K562 (cell line): ENCODE data around the gene SELENOF. TPM values are rescaled to one million over a fixed set of nuclear protein-coding genes. Genes with fewer than 3 reads are reported as not detected.
A peak's percentile ranks its signal among the peaks of the same experiment; 100 is the strongest.

Experiments used
- ATAC-seq: fragments of 200-7000 bp; cut with Tn5 transposase; 3 replicates; pipeline ENCODE4 v1.9.1; 2020; ENCODE audit warnings: moderate library complexity
- BruUV-seq: library from RNA; stranded (reverse); fragments of 400-500 nt; replicated peaks from 2 replicates; lab custom pipeline; 2021; lab: Mats Ljungman, UMichigan
- CTCF ChIA-PET: fragments of 300-600 bp; formaldehyde crosslinking; extraction: SDS; loops from one replicate; lab custom pipeline; 2021; ENCODE audit warnings: low intra/inter-chr PET ratio; lab: Yijun Ruan, JAX
- POLR2A ChIA-PET: fragments of 300-600, 350-650 bp; sonication (Branson Sonifier 250); formaldehyde crosslinking; extraction: SDS; loops from one replicate; lab custom pipeline; 2021; ENCODE audit warnings: antibody characterized with exemption, inconsistent platforms; lab: Yijun Ruan, JAX
- DNase-seq, 4 experiments: peaks; one replicate each; pipeline versions ENCODE4 v3.0.0 to v3.0.0-alpha.2; 2011 to 2018; ENCODE audit warnings: low spot score in 3 of 4, mixed read lengths in 3 of 4; ENCODE audit errors: extremely low read depth in 1 of 4
- FAIRE-seq: peaks from 2 replicates; lab custom pipeline; 2011; peaks lifted over from hg19 to GRCh38; lab: Jason Lieb, UNC
- H2AFZ ChIP-seq: 2 replicates; pipeline ENCODE4 v1.6.0; 2011; ENCODE audit warnings: low read depth, low read length, control low read depth, inconsistent platforms
- H3K27ac ChIP-seq: fragments of 200-600 bp; 3 replicates; pipeline ENCODE4 v1.8.0; 2011; ENCODE audit warnings: low read depth, mild to moderate bottlenecking, control low read depth, inconsistent platforms, low read length, moderate library complexity, mixed read lengths; ENCODE audit errors: extremely low read depth
- H3K27me3 ChIP-seq, 2 experiments: fragments of 300-600 bp in 1 of 2; 2 replicates in 1 of 2; 3 replicates in 1 of 2; pipeline versions ENCODE4 v1.6.0 to v1.8.0; 2011; ENCODE audit warnings: inconsistent platforms in 2 of 2, low read length in 2 of 2, mild to moderate bottlenecking in 1 of 2, mixed read lengths in 1 of 2, moderate library complexity in 1 of 2; ENCODE audit not compliant: control insufficient read depth in 2 of 2, insufficient read depth in 2 of 2
- H3K36me3 ChIP-seq: fragments of 300-600 bp; 3 replicates; pipeline ENCODE4 v1.8.0; 2011; ENCODE audit warnings: mild to moderate bottlenecking, low read length, inconsistent platforms; ENCODE audit not compliant: control insufficient read depth, insufficient read depth
- H3K4me1 ChIP-seq, 2 experiments: fragments of 200-600 bp in 1 of 2; replicated peaks in 1 of 2; 2 replicates in 1 of 2; 3 replicates in 1 of 2; pipeline versions ENCODE4 v1.5.1 to v1.8.0; 2011; ENCODE audit warnings: inconsistent platforms in 2 of 2, low read length in 2 of 2, mild to moderate bottlenecking in 1 of 2, mixed read lengths in 1 of 2, moderate library complexity in 1 of 2; ENCODE audit not compliant: control insufficient read depth in 2 of 2, insufficient read depth in 2 of 2
- H3K4me2 ChIP-seq: 2 replicates; pipeline ENCODE4 v1.6.1; 2011; ENCODE audit warnings: low read length, control low read depth, inconsistent platforms, mixed read lengths; ENCODE audit not compliant: insufficient read depth
- H3K4me3 ChIP-seq: fragments of 200-600 bp; sonication (generic), shearing (Covaris generic); 2 replicates; pipeline ENCODE4 v1.5.1; 2016; ENCODE audit warnings: control low read depth, inconsistent platforms
- H3K79me2 ChIP-seq: fragments of 200-600 bp; 3 replicates; pipeline ENCODE4 v1.8.0; 2011; ENCODE audit warnings: low read length, inconsistent platforms; ENCODE audit not compliant: control insufficient read depth, insufficient read depth
- H3K9ac ChIP-seq, 2 experiments: 2 replicates each; pipeline versions ENCODE4 v1.6.0 to v1.6.1; 2011; ENCODE audit warnings: low read depth in 2 of 2, low read length in 2 of 2, control low read depth in 1 of 2, inconsistent platforms in 1 of 2, mild to moderate bottlenecking in 1 of 2, mixed read lengths in 1 of 2; ENCODE audit not compliant: insufficient read depth in 1 of 2
- H3K9me1 ChIP-seq: one replicate; pipeline ENCODE4 v1.6.0; 2011; ENCODE audit warnings: inconsistent platforms, mild to moderate bottlenecking, low read length, moderate library complexity; ENCODE audit not compliant: control insufficient read depth, insufficient read depth
- H3K9me3 ChIP-seq: replicated peaks from 2 replicates; pipeline ENCODE4 v1.5.1; 2011; ENCODE audit warnings: low read depth, low read length, inconsistent platforms; ENCODE audit not compliant: control insufficient read depth, insufficient read depth
- H4K20me1 ChIP-seq: replicated peaks from 2 replicates; pipeline ENCODE4 v1.6.1; 2011; ENCODE audit warnings: low read length, inconsistent platforms, mixed read lengths; ENCODE audit not compliant: control insufficient read depth, insufficient read depth
- CTCF ChIP-seq, 3 experiments: IDR thresholded peaks in 2 of 3; conservative IDR thresholded peaks in 1 of 3; 2 replicates each; pipeline ENCODE4 v1.5.1; 2011 to 2012; ENCODE audit warnings: low read length in 3 of 3, mild to moderate bottlenecking in 3 of 3, control low read depth in 2 of 3, improper control_type of control experiment in 1 of 3, inconsistent platforms in 1 of 3, low read depth in 1 of 3, mixed read lengths in 1 of 3, moderate library complexity in 1 of 3; ENCODE audit not compliant: insufficient read depth in 2 of 3
- CXXC5 ChIP-seq: fragments of 250-450 bp; sonication (Bioruptor Pico); IDR thresholded peaks from 2 replicates; pipeline ENCODE4 v1.8.0; 2022; ENCODE audit warnings: inconsistent platforms, mild to moderate bottlenecking, moderate library complexity
- FIP1L1 ChIP-seq: fragments of 200-400 bp; formaldehyde crosslinking; IDR thresholded peaks from 2 replicates; pipeline ENCODE4 v1.6.1; 2018; ENCODE audit warnings: mild to moderate bottlenecking, low read depth, low read length; ENCODE audit not compliant: poor library complexity, severe bottlenecking
- GMEB1 ChIP-seq: fragments of 250-450 bp; sonication (Bioruptor Pico); IDR thresholded peaks from 2 replicates; pipeline ENCODE4 v1.4.0; 2020; ENCODE audit warnings: mild to moderate bottlenecking
- MYC ChIP-seq, 2 experiments: fragments of 250-450 bp in 1 of 2; sonication (Bioruptor Pico) in 1 of 2; IDR thresholded peaks; 2 replicates each; pipeline versions ENCODE4 v1.5.1 to v1.6.1; 2012 to 2021; ENCODE audit warnings: low read depth in 2 of 2, borderline replicate concordance in 1 of 2, improper control_type of control experiment in 1 of 2, low read length in 1 of 2, mild to moderate bottlenecking in 1 of 2, moderate library complexity in 1 of 2
- PHF8 ChIP-seq: fragments of 200-600 bp; sonication (generic); IDR thresholded peaks from 2 replicates; pipeline ENCODE4 v1.6.1; 2012; ENCODE audit warnings: mixed run types, mild to moderate bottlenecking, inconsistent platforms, low read length, moderate library complexity, borderline replicate concordance
- POLR2A ChIP-seq: fragments of 450-650 bp; conservative IDR thresholded peaks from 2 replicates; pipeline ENCODE4 v1.6.1; 2016
- POLR2H ChIP-seq: IDR thresholded peaks from 2 replicates; pipeline ENCODE4 v1.6.1; 2016; ENCODE audit warnings: missing genetic modification characterization, low read depth, mild to moderate bottlenecking, control low read depth, missing compliant biosample characterization, moderate library complexity
- RB1 ChIP-seq: fragments of 450-650 bp; IDR thresholded peaks from 2 replicates; pipeline ENCODE4 v1.6.1; 2017; ENCODE audit warnings: low read depth, mild to moderate bottlenecking
- SETDB1 ChIP-seq: IDR thresholded peaks from one replicate; pipeline ENCODE4 v1.6.1; 2012; ENCODE audit warnings: low read length, control low read depth, inconsistent platforms
- SIN3A ChIP-seq, 2 experiments: fragments of 150-350 bp in 1 of 2; IDR thresholded peaks; 2 replicates each; pipeline ENCODE4 v1.6.1; 2011 to 2016; ENCODE audit warnings: borderline replicate concordance in 2 of 2, low read depth in 2 of 2, low read length in 2 of 2, mild to moderate bottlenecking in 2 of 2, moderate library complexity in 2 of 2; ENCODE audit not compliant: control insufficient read depth in 1 of 2
- SMARCA4 ChIP-seq: fragments of 450-650 bp; IDR thresholded peaks from 2 replicates; pipeline ENCODE4 v1.6.1; 2016
- SUPT5H ChIP-seq: fragments of 450-650 bp; IDR thresholded peaks from 2 replicates; pipeline ENCODE4 v1.6.1; 2016
- TBP ChIP-seq: optimal IDR thresholded peaks from 2 replicates; pipeline ENCODE3; 2011; ENCODE audit warnings: low read depth, low read length, improper control_type of control experiment
- THRAP3 ChIP-seq: fragments of 450-650 bp; IDR thresholded peaks from 2 replicates; pipeline ENCODE4 v1.6.1; 2016; ENCODE audit warnings: mild to moderate bottlenecking, inconsistent platforms, borderline replicate concordance
- TRIM24 ChIP-seq, 2 experiments: fragments of 450-650 bp; IDR thresholded peaks; 2 replicates each; pipeline ENCODE4 v1.6.1; 2016
- VEZF1 ChIP-seq: fragments of 200-800 bp; sonication (Bioruptor generic); IDR thresholded peaks from 2 replicates; pipeline ENCODE4 v1.6.1; 2017; ENCODE audit warnings: missing genetic modification characterization, missing compliant biosample characterization
- ZC3H4 ChIP-seq: sonication (generic); formaldehyde crosslinking; IDR thresholded peaks from 2 replicates; pipeline ENCODE4 v1.9.0; 2021; ENCODE audit warnings: missing genetic modification reagents, borderline replicate concordance
- WGBS: fragments of 100-300 bp; shearing (Covaris generic); methylation state at CpG from one replicate; pipeline ENCODE4 v1.1.6; 2016; ENCODE audit warnings: low coverage, mixed read lengths; ENCODE audit not compliant: insufficient coverage; ENCODE audit errors: missing lambda C conversion rate; 5-methylcytosine and 5-hydroxymethylcytosine counted together
- in situ Hi-C: fragments of 300-500 bp; cut with MboI; formaldehyde crosslinking; loops from 4 replicates; pipeline ENCODE4 v1.15.0; 2018; ENCODE audit warnings: inconsistent platforms, mixed read lengths
- intact Hi-C: fragments of 100-400 bp; cut with micrococcal nuclease; formaldehyde crosslinking; loops from 2 replicates; pipeline ENCODE4 v1.14.2; 2022
- polyA plus RNA-seq, 8 experiments: library from polyadenylated mRNA; depleted of rRNA in 4 of 8; stranded (reverse) in 5 of 8; unstranded in 3 of 8; fragments of >200 nt; fragmentation: Nextera tagmentation in 2 of 8; fragmentation: Illumina TruSeq in 1 of 8; extraction: Ambion mirVana in 2 of 8; extraction: Trizol in 1 of 8; gene quantifications; 2 replicates each; pipeline versions ENCODE4 v1.2.1 to v1.2.3, GENCODE V29; 2011 to 2014; ENCODE audit warnings: inconsistent platforms in 1 of 8, missing spikeins in 1 of 8
- total RNA-seq, 7 experiments: library from RNA; depleted of rRNA in 6 of 7; stranded (reverse); fragments of >200 nt in 6 of 7; fragmentation: Illumina TruSeq in 2 of 7; extraction: Trizol in 2 of 7; gene quantifications; 2 replicates each; pipeline versions ENCODE4 v1.2.1 to v1.2.3, GENCODE V29; 2011 to 2021; ENCODE audit warnings: low replicate concordance in 1 of 7

Gene SELENOF
- total and polyA plus RNA-seq, 9 of the 15 experiments (the other 6 are each of a cell fraction or from before 2014, with no cell fraction given) = 115 to 394 (median 215) TPM

- 0% methylated on average over 9 of the region's 45 CpGs for WGBS
- ChIA-PET POLR2A (interaction anchor here (0.6 to 5.4 kb wide), 23 partner anchors 9 to 210 kb away, joined by 3 to 39 read pairs (median 4); partner anchors contain the start of gene SH3GLB1), CTCF (no interaction called here)
- Histone ChIP-seq H3K4me2 (peak within 1 kb of the TSS; percentile 96), H3K9me3 (no peaks in the 10 kb centered on the region), H3K4me1 (peaks cover 6 to 10% of the 10 kb centered on the region in 2 experiments; a peak in 4 of 5 replicates), H3K9me1 (no peaks in the 10 kb centered on the region), H3K36me3 (peaks cover 24% of the 10 kb centered on the region; the same call in 2 of the 3 replicates), H4K20me1 (peaks cover 8% of the 10 kb centered on the region; the same call in 1 of the 2 replicates), H3K27me3 (no peaks in the 10 kb centered on the region), H3K9ac (peak within 1 kb of the TSS; percentile 99 to 100), H2AFZ (peak within 1 kb of the TSS; percentile 99), H3K4me3 (peak within 1 kb of the TSS; percentile 92), H3K79me2 (peaks cover 96% of the 10 kb centered on the region), H3K27ac (peak within 1 kb of the TSS; percentile 99)
- in situ Hi-C loops (no loop called here), intact Hi-C loops (loop anchor here (1.0 to 5.0 kb wide), 3 partner anchors 50 to 79 kb away; no protein-coding TSS in a partner anchor)
- BruUV-seq = no TSS peak
- FAIRE-seq = no peak
- no peak for DNase-seq
- peak; percentile 74; the same call in 2 of the 3 replicates for ATAC-seq
- TF ChIP-seq CXXC5 (CRISPR knock-in tag) = peak; percentile 58
- peak; percentile 57 for TF ChIP-seq POLR2A
- peak; percentile 80; the same call in 1 of the 2 replicates for TF ChIP-seq RB1
- no peak for TF ChIP-seq SMARCA4
- no peak for TF ChIP-seq POLR2H
- TF ChIP-seq SETDB1 = no peak
- no peak for TF ChIP-seq THRAP3
- 0 out of 2 replicates have a peak, but pooled peaks have one; percentile 4 for TF ChIP-seq MYC (IDR thresholded peaks at IDR 0.05; ENCODE audit: low read depth, low read length)
- no peak for TF ChIP-seq MYC (CRISPR knock-in tag; IDR thresholded peaks at IDR 0.05; ENCODE audit: borderline replicate concordance, low read depth)
- peak; percentile 33; the same call in 1 of the 2 replicates for TF ChIP-seq GMEB1 (CRISPR knock-in tag)
- TF ChIP-seq FIP1L1 = no peak
- peak; percentile 92 for TF ChIP-seq VEZF1
- TF ChIP-seq SIN3A (IDR thresholded peaks at IDR 0.05; ENCODE audit: borderline replicate concordance in 2 of 2, control insufficient read depth in 1 of 2, low read depth in 2 of 2, low read length in 2 of 2) = peak in 1 of 2 experiments; percentile 55; a peak in 1 of 4 replicates
- peak; percentile 15 for TF ChIP-seq TBP
- TF ChIP-seq SUPT5H = peak; percentile 82
- no peak for TF ChIP-seq CTCF (IDR thresholded peaks at IDR 0.05 in 2 of 3, conservative IDR thresholded peaks at IDR 0.05 in 1 of 3; ENCODE audit: insufficient read depth in 2 of 3, low read depth in 1 of 3, low read length in 3 of 3)
- TF ChIP-seq TRIM24 (IDR thresholded peaks at IDR 0.05) = peak in 1 of 2 experiments; percentile 15; a peak in 1 of 4 replicates
- no peak for TF ChIP-seq ZC3H4 (CRISPR knock-in tag)
- TF ChIP-seq PHF8 = peak; percentile 66
Observed at GRCh38 chr1:86914601-86914997, 673 bp upstream of the SELENOF start, which contains the start of gene HS2ST1. TSS of gene HS2ST1 (plus strand) at chr1:86914635.
